Astrocyte (in vitro differentiated cells and primary cell): ENCODE data around the gene ARHGAP12. TPM values are rescaled to one million over a fixed set of nuclear protein-coding genes. Genes with fewer than 3 reads are reported as not detected.

Experiments
- DNase-seq: peaks from one replicate; pipeline ENCODE4 v3.0.0-alpha.2; 2010; ENCODE audit warnings: low read depth
- FAIRE-seq: peaks from 2 replicates; lab custom pipeline; 2011; peaks lifted over from hg19 to GRCh38; lab: Jason Lieb, UNC
- H2AFZ ChIP-seq: 2 replicates; pipeline ENCODE4 v1.6.0; 2012; ENCODE audit warnings: low read depth, low read length, inconsistent platforms
- H3K27ac ChIP-seq: 2 replicates; pipeline ENCODE4 v1.5.1; 2011; ENCODE audit warnings: low read depth, low read length, inconsistent platforms
- H3K27me3 ChIP-seq: 2 replicates; pipeline ENCODE4 v1.6.0; 2011; ENCODE audit warnings: low read length, inconsistent platforms; ENCODE audit not compliant: insufficient read depth
- H3K36me3 ChIP-seq: 2 replicates; pipeline ENCODE4 v1.5.1; 2011; ENCODE audit warnings: low read length, inconsistent platforms; ENCODE audit not compliant: insufficient read depth
- H3K4me1 ChIP-seq: 2 replicates; pipeline ENCODE4 v1.5.1; 2011; ENCODE audit warnings: low read length, inconsistent platforms; ENCODE audit not compliant: insufficient read depth
- H3K4me2 ChIP-seq: 2 replicates; pipeline ENCODE4 v1.6.0; 2012; ENCODE audit warnings: low read length, inconsistent platforms
- H3K4me3 ChIP-seq: 2 replicates; pipeline ENCODE4 v1.5.1; 2011; ENCODE audit warnings: low read depth, mild to moderate bottlenecking, low read length, inconsistent platforms; ENCODE audit not compliant: insufficient read depth
- H3K79me2 ChIP-seq: 2 replicates; pipeline ENCODE4 v1.6.0; 2012; ENCODE audit warnings: mild to moderate bottlenecking, low read length, inconsistent platforms; ENCODE audit not compliant: insufficient read depth
- H3K9ac ChIP-seq: 2 replicates; pipeline ENCODE4 v1.6.0; 2012; ENCODE audit warnings: mild to moderate bottlenecking, low read length, inconsistent platforms
- H3K9me3 ChIP-seq: 2 replicates; pipeline ENCODE4 v1.5.1; 2012; ENCODE audit warnings: low read depth, mild to moderate bottlenecking, low read length, inconsistent platforms; ENCODE audit not compliant: insufficient read depth
- H4K20me1 ChIP-seq: 2 replicates; pipeline ENCODE4 v1.6.0; 2012; ENCODE audit warnings: low read length, inconsistent platforms; ENCODE audit not compliant: insufficient read depth
- H3K27ac Mint-ChIP-seq: one replicate; pipeline ENCODE4 v1.8.0; 2021; ENCODE audit warnings: mild to moderate bottlenecking, mixed read lengths; ENCODE audit not compliant: unreplicated experiment
- H3K27me3 Mint-ChIP-seq: one replicate; pipeline ENCODE4 v1.8.0; 2021; ENCODE audit warnings: low read depth, mixed read lengths; ENCODE audit not compliant: unreplicated experiment
- H3K36me3 Mint-ChIP-seq: one replicate; pipeline ENCODE4 v1.8.0; 2021; ENCODE audit warnings: low read depth, mixed read lengths; ENCODE audit not compliant: unreplicated experiment
- H3K4me1 Mint-ChIP-seq: one replicate; pipeline ENCODE4 v1.8.0; 2021; ENCODE audit warnings: low read depth, mixed read lengths; ENCODE audit not compliant: unreplicated experiment
- H3K4me3 Mint-ChIP-seq: one replicate; pipeline ENCODE4 v1.8.0; 2021; ENCODE audit warnings: mild to moderate bottlenecking, moderate library complexity, mixed read lengths; ENCODE audit not compliant: unreplicated experiment
- H3K9me3 Mint-ChIP-seq: one replicate; pipeline ENCODE4 v1.8.0; 2021; ENCODE audit warnings: mild to moderate bottlenecking, mixed read lengths; ENCODE audit not compliant: unreplicated experiment
- EZH2 ChIP-seq: IDR thresholded peaks from 2 replicates; pipeline ENCODE4 v1.6.1; 2012; ENCODE audit warnings: mild to moderate bottlenecking, low read length, inconsistent platforms; ENCODE audit not compliant: insufficient read depth
- total RNA-seq: library from RNA; stranded (reverse); gene quantifications from 2 replicates; pipeline ENCODE4 v1.2.1, GENCODE V29; 2021
- TF ChIP-seq, protein P1 (sequence below): IDR thresholded peaks from 2 replicates; pipeline ENCODE4 v1.5.1; 2011; ENCODE audit warnings: low read depth, mild to moderate bottlenecking, inconsistent platforms, low read length, moderate library complexity; ENCODE audit not compliant: insufficient read depth

Gene ARHGAP12
- total RNA-seq, 1 donor from 2014 or later, result 24.9 TPM

DNA sequence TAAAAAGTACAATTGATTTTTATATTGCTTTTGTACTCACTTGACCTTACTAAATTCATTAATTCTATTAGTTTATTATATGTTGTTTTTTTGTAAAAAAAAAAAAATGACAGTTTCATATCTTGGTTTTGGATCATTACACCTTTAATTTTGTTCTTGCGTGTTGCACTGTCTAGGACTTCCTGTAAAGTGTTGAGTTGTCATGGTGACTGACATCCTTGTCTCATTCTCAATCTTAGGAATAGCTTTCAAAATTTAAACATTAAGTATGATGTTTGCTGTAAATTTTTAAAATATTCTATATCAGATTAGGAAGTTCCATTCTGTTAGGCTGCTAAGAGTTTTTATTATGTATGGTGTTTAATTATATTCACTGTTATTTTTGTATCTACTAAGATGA, 139.1 kb downstream of the ARHGAP12 start:
- no peak for DNase-seq
- Mint-ChIP-seq H3K27ac (no peak overlapping the region), H3K27me3 (no peaks in the 10 kb centered on the region), H3K4me3 (no peak overlapping the region), H3K36me3 (no peaks in the 10 kb centered on the region), H3K9me3 (no peaks in the 10 kb centered on the region), H3K4me1 (no peaks in the 10 kb centered on the region)
- no peak for TF ChIP-seq EZH2
- TF ChIP-seq, protein P1, sequence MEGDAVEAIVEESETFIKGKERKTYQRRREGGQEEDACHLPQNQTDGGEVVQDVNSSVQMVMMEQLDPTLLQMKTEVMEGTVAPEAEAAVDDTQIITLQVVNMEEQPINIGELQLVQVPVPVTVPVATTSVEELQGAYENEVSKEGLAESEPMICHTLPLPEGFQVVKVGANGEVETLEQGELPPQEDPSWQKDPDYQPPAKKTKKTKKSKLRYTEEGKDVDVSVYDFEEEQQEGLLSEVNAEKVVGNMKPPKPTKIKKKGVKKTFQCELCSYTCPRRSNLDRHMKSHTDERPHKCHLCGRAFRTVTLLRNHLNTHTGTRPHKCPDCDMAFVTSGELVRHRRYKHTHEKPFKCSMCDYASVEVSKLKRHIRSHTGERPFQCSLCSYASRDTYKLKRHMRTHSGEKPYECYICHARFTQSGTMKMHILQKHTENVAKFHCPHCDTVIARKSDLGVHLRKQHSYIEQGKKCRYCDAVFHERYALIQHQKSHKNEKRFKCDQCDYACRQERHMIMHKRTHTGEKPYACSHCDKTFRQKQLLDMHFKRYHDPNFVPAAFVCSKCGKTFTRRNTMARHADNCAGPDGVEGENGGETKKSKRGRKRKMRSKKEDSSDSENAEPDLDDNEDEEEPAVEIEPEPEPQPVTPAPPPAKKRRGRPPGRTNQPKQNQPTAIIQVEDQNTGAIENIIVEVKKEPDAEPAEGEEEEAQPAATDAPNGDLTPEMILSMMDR, result no peak
- Histone ChIP-seq H3K9me3 (no peaks in the 10 kb centered on the region), H2AFZ (no peak overlapping the region), H3K27ac (no peak overlapping the region), H3K4me1 (no peaks in the 10 kb centered on the region), H3K36me3 (no peaks in the 10 kb centered on the region), H3K27me3 (no peaks in the 10 kb centered on the region), H4K20me1 (no peaks in the 10 kb centered on the region), H3K79me2 (no peaks in the 10 kb centered on the region), H3K9ac (no peak overlapping the region), H3K4me3 (no peak overlapping the region), H3K4me2 (no peak overlapping the region)
- FAIRE-seq, result no peak

DNA sequence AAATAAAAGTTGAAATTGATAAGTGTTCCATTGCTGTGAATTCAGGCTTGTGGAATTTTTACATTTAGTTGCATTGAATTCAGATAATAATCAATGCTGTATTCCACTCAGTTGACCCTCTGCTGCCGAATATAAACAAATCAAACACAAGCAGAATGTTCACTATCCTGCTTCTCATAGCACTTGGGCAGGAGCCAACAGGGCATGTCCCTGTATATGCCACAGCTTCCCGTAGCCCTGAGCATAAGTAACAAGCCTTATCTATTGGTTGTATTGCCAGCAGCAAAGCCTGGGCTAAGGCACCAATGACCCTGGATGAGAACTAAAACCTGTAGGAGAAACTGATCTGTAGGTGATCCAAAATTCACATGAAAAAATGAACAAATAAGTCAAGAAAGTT, 145.9 kb downstream of the ARHGAP12 start:
- Mint-ChIP-seq H3K9me3 (no peaks in the 10 kb centered on the region), H3K4me3 (no peak overlapping the region), H3K4me1 (peaks cover 2% of the 10 kb centered on the region), H3K36me3 (no peaks in the 10 kb centered on the region), H3K27ac (no peak overlapping the region), H3K27me3 (no peaks in the 10 kb centered on the region)
- Histone ChIP-seq H3K79me2 (no peaks in the 10 kb centered on the region), H3K9me3 (no peaks in the 10 kb centered on the region), H3K9ac (no peak overlapping the region), H2AFZ (no peak overlapping the region), H4K20me1 (no peaks in the 10 kb centered on the region), H3K4me1 (no peaks in the 10 kb centered on the region), H3K4me2 (no peak overlapping the region), H3K27me3 (no peaks in the 10 kb centered on the region), H3K36me3 (no peaks in the 10 kb centered on the region), H3K27ac (no peak overlapping the region), H3K4me3 (no peak overlapping the region)
- TF ChIP-seq EZH2, result no peak
- TF ChIP-seq, protein P1, result no peak
- DNase-seq, result no peak
- no peak for FAIRE-seq

GRCh38 chr10:31780717-31781116, 147.9 kb downstream of the ARHGAP12 start:
- H3K4me1 ChIP-seq, result no peaks in the 10 kb centered on the region
- TF ChIP-seq, protein P1, result no peak
- no peak for TF ChIP-seq EZH2
- Mint-ChIP-seq H3K4me3 (no peak overlapping the region), H3K9me3 (peaks cover 3% of the 10 kb centered on the region), H3K27ac (no peak overlapping the region), H3K36me3 (no peaks in the 10 kb centered on the region), H3K27me3 (no peaks in the 10 kb centered on the region), H3K4me1 (peaks cover 2% of the 10 kb centered on the region)
- DNase-seq (no peak), FAIRE-seq (no peak)
- H3K79me2 ChIP-seq, result no peaks in the 10 kb centered on the region
- H2AFZ ChIP-seq, result no peak overlapping the region
- peaks cover 3% of the 10 kb centered on the region for H3K9me3 ChIP-seq
- no peak overlapping the region for H3K27ac ChIP-seq
- no peak overlapping the region for H3K4me3 ChIP-seq
- H4K20me1 ChIP-seq, result no peaks in the 10 kb centered on the region
- H3K4me2 ChIP-seq, result no peak overlapping the region
- no peak overlapping the region for H3K9ac ChIP-seq
- no peaks in the 10 kb centered on the region for H3K27me3 ChIP-seq
- no peaks in the 10 kb centered on the region for H3K36me3 ChIP-seq
